KOPT-K1 (cell line): ENCODE results near the gene SNAPC4.
"Not testable (repeated sequence)": the region's sequence is repeated elsewhere in the genome, so short reads cannot be mapped to it uniquely, and the experiment has no call there.

Experiments used
- H3K27ac ChIP-seq: fragments of 200-600 bp; sonication (generic); 2 replicates; pipeline ENCODE4 v1.5.1; 2016; ENCODE audit warnings: antibody characterized with exemption, mild to moderate bottlenecking, low read depth, low read length; ENCODE audit not compliant: poor library complexity, severe bottlenecking
- H3K36me3 ChIP-seq: fragments of 200-600 bp; sonication (generic); 2 replicates; pipeline ENCODE4 v1.5.1; 2017; ENCODE audit warnings: antibody characterized with exemption, mild to moderate bottlenecking, low read length, moderate library complexity; ENCODE audit not compliant: insufficient read depth
- H3K9me3 ChIP-seq: fragments of 200-600 bp; sonication (generic); 2 replicates; pipeline ENCODE4 v1.5.1; 2017; ENCODE audit warnings: antibody characterized with exemption, low read length, mild to moderate bottlenecking; ENCODE audit not compliant: insufficient read depth, poor library complexity, severe bottlenecking

Gene SNAPC4

GRCh38 chr9:136437430-136437829 is 37.5 kb upstream of the SNAPC4 start:
- peak overlapping the region; percentile 5 for H3K27ac ChIP-seq
- H3K9me3 ChIP-seq, result no peaks in the 10 kb centered on the region

GRCh38 chr9:136436055-136436634 is 36.2 kb upstream of the SNAPC4 start:
- peaks cover 38% of the 10 kb centered on the region for H3K36me3 ChIP-seq
- H3K27ac ChIP-seq, result no peak overlapping the region
- H3K9me3 ChIP-seq, result no peaks in the 10 kb centered on the region

More at GRCh38 chr9:136437430-136437829, 37.5 kb upstream of the SNAPC4 start:
- H3K36me3 ChIP-seq, result peaks cover 43% of the 10 kb centered on the region

- Histone ChIP-seq H3K27ac (no peak overlapping the region), H3K36me3 (peaks cover 36% of the 10 kb centered on the region)
Observed at GRCh38 chr9:136434580-136435169, 34.7 kb upstream of the SNAPC4 start.

GRCh38 chr9:136433849-136434579 is 34.0 kb upstream of the SNAPC4 start:
- H3K9me3 ChIP-seq, result no peaks in the 10 kb centered on the region
- H3K27ac ChIP-seq, result no peak overlapping the region
- peaks cover 43% of the 10 kb centered on the region for H3K36me3 ChIP-seq

More at GRCh38 chr9:136434580-136435169, 34.7 kb upstream of the SNAPC4 start:
- no peaks in the 10 kb centered on the region for H3K9me3 ChIP-seq

- Histone ChIP-seq H3K9me3 (no peaks in the 10 kb centered on the region), H3K36me3 (peaks cover 48% of the 10 kb centered on the region), H3K27ac (no peak overlapping the region)
Observed at GRCh38 chr9:136433043-136433715, 33.2 kb upstream of the SNAPC4 start.

GRCh38 chr9:136432591-136432990 is 32.6 kb upstream of the SNAPC4 start:
- H3K27ac ChIP-seq, result no peak overlapping the region
- H3K9me3 ChIP-seq, result no peaks in the 10 kb centered on the region
- H3K36me3 ChIP-seq, result peaks cover 46% of the 10 kb centered on the region

GRCh38 chr9:136431782-136432350 is 31.9 kb upstream of the SNAPC4 start:
- Histone ChIP-seq H3K36me3 (peaks cover 39% of the 10 kb centered on the region), H3K9me3 (no peaks in the 10 kb centered on the region), H3K27ac (no peak overlapping the region)

- no peak overlapping the region for H3K27ac ChIP-seq
- H3K9me3 ChIP-seq, result no peaks in the 10 kb centered on the region
- H3K36me3 ChIP-seq, result peaks cover 35% of the 10 kb centered on the region
Observed at GRCh38 chr9:136430588-136431234, 30.7 kb upstream of the SNAPC4 start.

GRCh38 chr9:136429683-136430491 is 29.9 kb upstream of the SNAPC4 start:
- Histone ChIP-seq H3K27ac (no peak overlapping the region), H3K36me3 (peaks cover 42% of the 10 kb centered on the region), H3K9me3 (no peaks in the 10 kb centered on the region)

GRCh38 chr9:136429075-136429628 is 29.2 kb upstream of the SNAPC4 start:
- no peak overlapping the region for H3K27ac ChIP-seq
- no peaks in the 10 kb centered on the region for H3K9me3 ChIP-seq
- H3K36me3 ChIP-seq, result peaks cover 50% of the 10 kb centered on the region

GRCh38 chr9:136426787-136427186 is 26.8 kb upstream of the SNAPC4 start:
- Histone ChIP-seq H3K27ac (no peak overlapping the region), H3K9me3 (no peaks in the 10 kb centered on the region), H3K36me3 (peaks cover 63% of the 10 kb centered on the region)

- not testable (repeated sequence) for H3K9me3 ChIP-seq, H3K27ac ChIP-seq
- peaks cover 69% of the 10 kb centered on the region for H3K36me3 ChIP-seq
Observed at GRCh38 chr9:136425367-136425766, 25.4 kb upstream of the SNAPC4 start.

- peaks cover 69% of the 10 kb centered on the region for H3K36me3 ChIP-seq
- no peak overlapping the region for H3K27ac ChIP-seq
- no peaks in the 10 kb centered on the region for H3K9me3 ChIP-seq
Observed at GRCh38 chr9:136424750-136425362, 24.9 kb upstream of the SNAPC4 start.
